Kidney capillary endothelial cell (primary cell): ENCODE measurements around the gene SAMD14.

Experiments used
- DNase-seq: peaks from one replicate; pipeline ENCODE4 v3.0.0-alpha.2; 2018; ENCODE audit warnings: low spot score

SAMD14 gene

DNA sequence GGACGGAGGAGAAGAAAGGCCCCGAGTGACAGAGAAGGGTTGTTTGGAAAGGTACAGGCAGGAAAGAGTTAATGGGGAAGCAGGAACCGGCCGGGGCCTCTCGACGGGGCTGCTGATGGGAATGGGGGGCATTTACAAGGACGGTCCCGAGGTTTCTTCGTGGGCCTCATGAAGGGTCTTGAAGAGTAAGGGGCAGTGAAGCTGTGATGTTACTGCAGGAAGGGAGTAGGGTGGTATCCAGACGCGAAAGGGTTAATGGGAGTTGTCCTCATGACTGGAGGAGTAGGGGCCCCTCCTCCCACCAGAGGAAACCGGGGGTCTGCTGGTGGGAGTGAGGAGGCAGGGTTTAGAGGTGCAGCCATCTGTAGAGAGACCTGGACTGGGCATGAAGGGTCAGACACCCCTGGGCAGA, 34.3 kb downstream of the SAMD14 start:
- DNase-seq = no peak

DNA sequence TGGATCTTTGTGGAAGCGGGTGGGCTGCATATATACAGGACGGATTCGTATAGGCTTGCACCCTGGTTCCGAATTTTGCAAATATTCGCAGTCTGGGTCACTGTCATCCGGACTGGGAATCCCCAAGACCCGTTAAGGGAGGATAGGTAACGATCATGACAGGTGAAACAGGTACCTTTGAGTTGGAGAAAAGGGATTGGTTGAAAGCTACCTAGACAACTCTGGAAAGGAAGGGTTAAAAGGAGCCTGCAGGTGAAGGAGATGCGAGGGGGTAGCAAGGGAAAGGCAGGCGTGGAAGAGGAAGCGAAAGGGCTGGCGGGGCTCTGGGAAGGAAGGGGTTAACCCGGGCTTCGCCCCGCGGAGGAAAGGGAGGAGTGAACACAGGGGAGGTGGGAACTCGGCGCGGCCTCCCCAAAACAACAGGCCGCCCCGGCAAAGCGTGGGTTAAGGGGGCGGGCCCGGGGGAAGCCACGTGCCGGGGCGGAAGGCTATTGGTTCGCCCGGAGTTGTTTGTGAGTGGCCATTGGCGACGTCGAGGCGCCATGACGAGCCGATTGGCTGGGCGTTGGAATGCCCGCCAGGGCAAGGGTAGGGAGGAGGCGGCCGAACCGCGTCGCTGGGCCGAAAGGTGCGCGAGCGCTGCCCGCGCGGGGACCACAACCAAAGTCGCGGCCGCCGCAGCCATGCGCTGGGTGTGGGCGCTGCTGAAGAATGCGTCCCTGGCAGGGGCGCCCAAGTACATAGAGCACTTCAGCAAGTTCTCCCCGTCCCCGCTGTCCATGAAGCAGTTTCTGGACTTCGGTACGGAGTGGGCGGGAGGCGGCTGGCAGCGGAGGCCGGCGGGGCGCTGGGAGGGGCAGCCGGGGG, 35.0 kb downstream of the SAMD14 start, which contains the start of gene PDK2:
Gene PDK2 (plus strand): TSS at position 599 of the 867 bp plus-strand sequence. CDS start 85 bp downstream, at position 684.
- peak; percentile 87 for DNase-seq

DNA sequence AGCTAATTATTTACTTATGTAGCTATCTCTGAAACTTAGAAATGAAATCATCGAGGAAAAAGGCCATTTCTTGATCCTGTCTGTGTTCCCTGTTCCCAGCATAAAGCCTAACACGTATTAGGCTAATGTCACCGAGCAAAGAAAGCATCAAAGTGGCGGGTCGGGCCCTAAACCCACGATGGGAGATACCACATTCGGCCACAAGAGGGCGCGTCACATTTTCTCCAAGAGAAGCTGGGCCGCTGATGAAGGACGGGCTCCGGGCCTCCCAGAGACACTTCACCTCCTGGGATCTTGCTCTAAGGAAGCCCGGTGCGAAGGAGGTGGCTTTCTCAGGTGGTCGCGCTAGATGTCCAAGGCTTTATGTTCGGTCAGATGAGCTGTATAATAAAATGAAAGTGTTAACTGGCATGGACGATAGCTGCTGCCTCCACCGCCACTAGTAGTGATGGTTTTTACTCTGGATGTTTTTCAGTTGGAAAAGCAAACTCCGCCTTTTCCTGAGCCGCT, 35.7 kb downstream of the SAMD14 start:
- peak; percentile 81 for DNase-seq

DNA sequence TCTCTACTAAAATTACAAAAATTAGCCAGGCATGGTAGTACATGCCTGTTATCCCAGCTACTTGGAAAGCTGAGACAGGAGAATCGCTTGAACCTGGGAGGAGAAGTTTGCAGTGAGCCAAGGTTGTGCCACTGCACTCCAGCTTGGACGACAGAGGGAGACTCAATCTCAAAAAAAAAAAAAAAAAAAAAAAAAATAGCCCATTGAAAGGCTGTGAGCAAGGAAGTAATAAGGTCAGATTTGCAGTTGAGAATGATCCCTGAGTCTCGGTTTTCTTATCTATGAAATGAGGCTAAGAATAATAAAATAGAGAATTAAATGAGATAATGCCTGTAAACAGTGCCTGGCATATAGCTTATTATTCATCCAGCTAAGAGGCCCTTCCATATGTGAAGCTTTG, 36.2 kb downstream of the SAMD14 start:
- no peak for DNase-seq

- DNase-seq = no peak
These were observed 36.7 kb downstream of the SAMD14 start for GRCh38 chr17:50093246-50093645.

DNA sequence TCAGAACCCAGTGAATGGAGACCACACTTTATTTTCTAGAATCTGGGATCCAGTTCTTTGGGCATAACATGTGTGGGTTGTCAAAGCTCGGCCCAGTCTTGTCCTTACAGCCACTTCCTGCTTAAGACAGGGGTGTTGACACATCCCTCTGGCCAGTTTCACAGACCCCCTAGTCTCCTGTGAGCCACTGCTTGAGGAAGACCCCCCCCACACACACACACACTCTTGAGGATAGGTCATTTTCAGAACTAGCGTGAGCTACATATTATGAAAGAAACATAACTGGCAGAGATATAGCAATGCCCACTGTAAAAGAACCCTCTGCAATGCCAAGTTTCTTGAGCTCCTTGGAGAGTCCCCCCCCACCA, 38.1 kb downstream of the SAMD14 start:
- DNase-seq = no peak

DNA sequence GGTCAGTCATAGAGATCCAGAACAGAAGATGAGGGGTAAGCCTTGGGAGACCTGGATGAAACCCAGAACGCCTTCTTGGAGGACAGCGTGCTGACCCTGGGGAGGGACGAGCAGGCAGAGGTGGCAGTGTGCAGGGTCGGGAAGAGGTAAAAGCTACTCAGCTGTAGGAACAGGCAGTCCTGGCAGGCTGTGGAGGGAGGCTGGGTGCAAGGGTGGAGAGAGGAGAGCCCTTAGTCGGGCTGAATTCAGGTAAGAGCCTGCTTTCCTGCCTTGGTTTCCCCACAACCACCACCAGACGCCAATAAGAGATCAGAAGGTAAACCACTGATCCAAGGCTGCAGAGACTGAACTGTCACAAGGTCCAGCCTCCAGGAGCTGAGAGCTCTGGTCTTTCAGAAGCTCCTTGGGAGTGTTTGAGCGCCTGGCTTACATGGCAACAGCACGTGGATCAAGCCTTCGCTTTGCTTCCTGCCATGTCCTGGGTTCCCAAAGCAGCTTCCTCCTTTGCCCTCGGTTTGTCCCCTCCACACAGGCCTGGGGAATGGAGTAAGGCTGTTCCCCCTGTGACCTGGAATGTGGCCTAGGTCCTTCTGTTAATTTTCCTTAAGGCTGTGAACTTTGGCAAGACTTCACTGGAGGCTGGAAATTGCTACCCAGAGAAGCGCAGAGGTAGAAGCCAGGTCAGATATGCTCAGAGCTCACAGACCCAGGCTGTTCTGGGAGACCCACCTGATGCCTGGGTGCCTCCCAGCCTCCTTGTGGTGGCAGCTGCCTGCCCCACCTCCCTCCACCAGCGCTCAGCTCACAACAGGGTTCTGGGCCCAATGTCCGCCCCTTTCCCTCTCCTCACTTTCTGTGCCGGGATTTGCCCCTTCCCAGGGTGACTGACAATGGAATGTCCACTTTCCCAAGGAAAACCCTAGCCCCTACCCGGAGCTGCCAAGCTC, 38.7 kb downstream of the SAMD14 start:
- no peak for DNase-seq

DNA sequence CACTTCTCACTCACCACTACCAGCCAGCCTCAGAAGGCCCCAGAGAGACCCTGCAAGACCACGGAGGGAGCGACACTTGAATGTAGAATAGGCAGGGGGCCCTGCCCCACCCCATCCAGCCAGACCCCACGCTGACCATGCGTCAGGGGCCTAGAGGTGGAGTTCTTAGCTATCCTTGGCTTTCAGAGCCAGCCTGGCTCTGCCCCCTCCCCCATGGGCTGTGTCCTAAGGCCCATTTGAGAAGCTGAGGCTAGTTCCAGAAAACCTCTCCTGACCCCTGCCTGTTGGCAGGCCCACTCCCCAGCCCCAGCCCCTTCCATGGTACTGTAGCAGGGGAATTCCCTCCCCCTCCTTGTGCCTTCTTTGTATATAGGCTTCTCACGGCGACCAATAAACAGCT, 39.9 kb downstream of the SAMD14 start:
- DNase-seq = no peak

GRCh38 chr17:50088952-50089825, 40.8 kb downstream of the SAMD14 start:
- DNase-seq = no peak

DNA sequence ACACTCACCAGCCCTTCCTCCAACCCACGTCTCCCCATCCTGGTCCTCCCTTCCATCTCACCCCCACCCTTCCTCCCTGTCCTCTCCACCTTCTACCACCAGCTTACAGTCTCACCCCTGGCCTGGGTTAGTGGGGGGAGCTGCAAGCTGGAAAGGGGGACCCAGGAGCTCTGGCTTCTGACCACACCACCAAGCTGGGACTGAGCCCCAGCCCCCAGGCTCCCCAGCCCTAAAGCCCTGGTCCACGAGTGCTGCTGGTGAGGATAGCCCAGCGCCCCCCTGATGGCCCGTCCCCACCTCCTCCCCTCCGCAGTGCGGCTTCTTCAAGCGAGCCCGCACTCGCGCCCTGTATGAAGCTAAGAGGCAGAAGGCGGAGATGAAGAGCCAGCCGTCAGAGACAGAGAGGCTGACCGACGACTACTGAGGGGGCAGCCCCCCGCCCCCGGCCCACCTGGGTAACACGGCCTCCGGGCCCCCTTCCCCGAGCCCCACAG, 42.0 kb downstream of the SAMD14 start:
- no peak for DNase-seq

GRCh38 chr17:50087246-50087911, 42.6 kb downstream of the SAMD14 start:
- peak; percentile 51 for DNase-seq

GRCh38 chr17:50081757-50082156, 48.2 kb downstream of the SAMD14 start:
- DNase-seq = no peak

- no peak for DNase-seq
These were observed 49.1 kb downstream of the SAMD14 start for GRCh38 chr17:50080827-50081226.

DNA sequence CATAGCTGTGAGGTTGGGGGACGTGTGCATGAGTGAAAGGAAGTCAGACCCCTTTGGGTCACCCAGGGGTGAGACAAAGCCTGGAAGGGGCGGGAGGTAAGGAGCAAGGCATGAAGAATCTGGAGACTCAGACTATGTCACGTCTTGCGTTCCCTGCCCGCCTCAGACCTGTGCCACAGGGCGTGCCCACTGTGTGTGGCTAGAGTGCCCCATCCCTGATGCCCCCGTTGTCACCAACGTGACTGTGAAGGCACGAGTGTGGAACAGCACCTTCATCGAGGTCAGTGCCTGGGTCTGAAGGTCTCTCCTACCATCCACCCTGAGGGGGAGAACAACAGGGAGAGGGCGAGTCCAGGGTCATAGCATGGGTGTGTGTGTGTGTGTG, 49.9 kb downstream of the SAMD14 start:
- no peak for DNase-seq

DNA sequence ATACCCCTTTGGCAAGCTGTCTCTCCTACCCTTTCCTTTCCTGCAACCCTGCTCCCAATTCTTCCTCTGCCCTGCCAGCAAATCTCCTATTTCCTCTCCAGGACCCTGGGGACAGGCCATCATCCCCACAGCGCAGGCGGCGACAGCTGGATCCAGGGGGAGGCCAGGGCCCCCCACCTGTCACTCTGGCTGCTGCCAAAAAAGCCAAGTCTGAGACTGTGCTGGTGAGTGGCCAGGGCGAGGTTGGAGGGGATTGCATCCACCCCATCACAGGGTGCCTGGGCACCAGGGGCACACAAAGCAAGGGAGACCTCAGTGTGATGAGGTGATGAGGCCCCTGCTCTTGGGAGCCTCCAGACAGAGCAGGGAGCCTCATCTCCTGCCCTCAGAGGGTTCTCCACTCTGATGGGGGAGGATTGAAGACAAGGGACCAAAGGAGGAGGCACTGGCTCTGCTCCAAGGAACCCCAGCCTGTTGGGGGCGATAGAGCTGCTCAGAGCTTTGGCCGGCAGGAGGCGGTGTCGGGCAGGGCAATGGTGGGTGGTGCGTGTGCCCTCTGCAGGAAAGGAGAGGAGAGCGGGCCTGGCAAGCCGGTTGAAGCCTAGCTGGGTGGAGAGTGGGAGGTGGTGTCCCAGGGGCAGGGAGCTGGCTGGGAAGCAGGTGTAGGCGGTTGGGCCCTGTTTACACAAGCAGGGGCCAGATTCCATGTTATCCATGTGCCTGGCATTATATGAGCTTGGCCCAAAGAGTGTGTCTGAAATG, 50.4 kb downstream of the SAMD14 start:
- DNase-seq = no peak

DNA sequence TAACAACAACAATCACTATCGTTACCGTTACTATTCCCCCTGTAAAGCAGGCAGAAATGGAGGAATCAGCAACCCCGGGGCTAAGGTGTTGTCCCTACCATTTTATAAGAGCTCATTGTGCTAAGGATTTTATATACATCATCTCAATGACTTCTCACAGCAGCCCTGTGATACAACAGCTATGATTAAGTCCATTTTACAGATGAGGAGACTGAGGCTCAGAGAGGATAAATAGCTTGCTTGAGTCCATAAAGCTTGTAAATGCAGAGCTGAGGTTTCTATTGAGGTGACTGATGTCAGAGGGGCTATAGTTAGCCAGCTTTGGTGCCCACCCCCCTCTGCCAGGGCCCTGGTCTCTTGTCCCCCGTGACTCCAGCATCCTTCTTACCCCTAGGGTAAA, 51.5 kb downstream of the SAMD14 start:
- DNase-seq = no peak

DNA sequence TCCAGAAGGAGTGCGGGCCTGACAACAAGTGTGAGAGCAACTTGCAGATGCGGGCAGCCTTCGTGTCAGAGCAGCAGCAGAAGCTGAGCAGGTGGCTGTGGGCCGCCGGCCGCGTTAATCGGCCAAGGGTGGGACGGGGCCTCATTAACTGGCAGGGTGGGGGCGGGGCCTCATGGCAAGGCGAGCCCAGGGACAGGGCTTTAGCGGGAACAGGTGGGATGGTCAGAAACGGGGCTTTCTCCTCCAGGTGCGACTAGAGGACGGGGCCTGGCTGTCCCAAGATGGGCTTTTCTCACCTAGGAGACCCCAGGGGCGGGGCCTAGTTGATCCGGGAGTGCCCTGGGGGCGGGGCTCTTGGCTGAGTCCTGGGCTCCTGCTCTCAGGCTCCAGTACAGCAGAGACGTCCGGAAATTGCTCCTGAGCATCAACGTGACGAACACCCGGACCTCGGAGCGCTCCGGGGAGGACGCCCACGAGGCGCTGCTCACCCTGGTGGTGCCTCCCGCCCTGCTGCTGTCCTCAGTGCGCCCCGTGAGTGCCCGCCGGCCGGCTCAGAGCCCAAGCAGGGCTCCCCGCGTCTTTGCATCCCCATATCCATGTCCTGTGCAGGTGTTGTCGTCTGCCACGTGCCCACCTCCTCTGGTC, 53.2 kb downstream of the SAMD14 start:
- no peak for DNase-seq

DNA sequence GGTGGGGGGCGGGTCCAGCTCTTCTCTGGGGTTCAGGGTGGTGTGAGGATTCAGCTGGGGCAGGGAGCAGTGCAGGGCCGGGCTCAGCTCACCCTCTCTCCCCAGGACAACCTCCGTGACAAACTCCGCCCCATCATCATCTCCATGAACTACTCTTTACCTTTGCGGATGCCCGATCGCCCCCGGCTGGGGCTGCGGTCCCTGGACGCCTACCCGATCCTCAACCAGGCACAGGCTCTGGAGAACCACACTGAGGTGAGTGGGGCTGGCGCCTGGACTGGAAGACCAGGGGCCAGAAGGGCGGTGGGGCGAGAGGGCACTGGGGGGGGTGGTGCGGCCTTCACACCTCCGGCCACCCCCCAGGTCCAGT, 53.8 kb downstream of the SAMD14 start:
- DNase-seq = no peak

GRCh38 chr17:50075446-50076032, 54.4 kb downstream of the SAMD14 start:
- DNase-seq = no peak
